ENCODE results near the gene SCN10A.

Gene SCN10A

DNA sequence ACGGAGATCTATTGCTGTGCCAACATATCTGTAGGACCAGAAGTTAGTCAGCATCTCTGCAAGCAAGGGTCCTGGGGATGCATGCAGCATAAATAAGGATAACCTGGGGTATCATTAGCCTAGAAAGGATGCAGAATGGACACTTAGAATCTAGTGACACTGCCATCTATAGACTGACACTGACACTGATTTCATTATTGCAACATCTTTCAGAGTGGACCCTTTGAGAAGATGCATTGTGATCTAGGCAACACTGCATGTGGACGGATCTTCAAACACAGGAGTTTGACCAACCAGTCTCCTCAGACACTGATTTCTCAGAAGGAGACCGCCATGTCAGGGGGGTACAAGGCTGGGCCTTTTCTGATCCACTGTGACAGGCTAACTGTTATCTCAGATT is 52.4 kb downstream of the SCN10A start:
- no peak for DNase-seq

DNA sequence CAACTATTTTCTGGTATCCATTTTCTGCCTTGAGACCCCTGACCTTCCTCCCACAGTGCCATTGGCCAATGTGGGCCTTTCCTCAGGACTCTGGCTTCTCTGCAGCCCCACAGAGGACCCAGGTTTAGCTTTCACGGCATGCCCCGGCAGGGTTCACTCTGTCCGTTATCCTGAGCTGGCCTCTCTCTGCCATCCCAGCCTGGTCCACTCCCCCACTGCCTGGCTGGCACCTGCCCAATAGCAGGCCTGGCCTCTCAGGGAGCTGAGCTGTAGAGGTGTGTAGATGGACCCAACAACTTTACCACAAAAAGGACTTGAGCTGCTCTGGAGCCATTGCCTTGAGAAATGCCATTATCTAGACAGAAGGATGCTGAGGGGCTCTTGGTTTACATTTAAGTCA is 57.5 kb downstream of the SCN10A start:
- DNase-seq: no peak

DNA sequence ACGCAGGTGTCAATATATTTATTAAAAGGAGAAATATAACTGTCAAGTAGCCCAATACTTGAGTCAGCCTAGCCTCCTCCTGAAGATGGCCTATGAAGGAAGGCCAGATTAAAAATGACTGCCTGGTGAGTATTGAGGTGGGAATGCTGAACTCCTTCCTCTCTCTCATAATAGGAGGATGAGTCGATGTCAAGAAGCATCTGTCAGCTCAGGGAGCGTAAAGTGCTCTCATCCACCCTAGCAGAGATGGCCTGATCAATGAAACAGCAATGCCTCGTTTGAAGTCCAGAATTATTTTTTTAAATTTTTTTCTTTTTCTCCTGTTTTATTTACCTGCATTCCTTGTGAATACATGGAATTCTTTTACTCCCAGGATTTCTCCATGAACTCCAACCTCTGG is 58.3 kb downstream of the SCN10A start:
- no peak for DNase-seq

GRCh38 chr3:38756892-38757291 is 59.1 kb downstream of the SCN10A start:
- DNase-seq: no peak

GRCh38 chr3:38755130-38755529 is 60.9 kb downstream of the SCN10A start:
- no peak for DNase-seq

GRCh38 chr3:38746641-38747040 is 69.4 kb downstream of the SCN10A start:
- DNase-seq: no peak

- no peak for DNase-seq
These were observed 73.0 kb downstream of the SCN10A start for GRCh38 chr3:38743043-38743442.

GRCh38 chr3:38742550-38742949 is 73.5 kb downstream of the SCN10A start:
- no peak for DNase-seq

DNA sequence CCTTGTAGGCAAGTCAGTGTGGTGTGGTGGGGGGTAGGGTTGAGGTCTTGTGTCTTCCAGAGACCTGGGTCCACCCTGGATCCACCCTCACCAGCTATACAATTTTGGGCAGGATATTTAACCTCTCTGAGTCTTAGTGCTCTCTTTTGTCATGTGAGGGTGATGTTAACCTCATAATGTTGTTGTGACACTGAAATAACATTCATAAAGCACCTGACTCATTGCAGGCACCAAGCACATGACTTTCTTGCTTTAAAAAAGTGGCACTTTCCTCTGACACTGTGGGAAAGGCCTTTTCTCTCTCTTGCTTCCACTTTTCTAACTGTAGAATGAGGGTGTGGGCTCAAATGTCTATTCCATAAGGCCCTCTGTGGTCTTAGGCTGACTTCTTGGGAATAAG is 75.5 kb downstream of the SCN10A start:
- DNase-seq: no peak

DNA sequence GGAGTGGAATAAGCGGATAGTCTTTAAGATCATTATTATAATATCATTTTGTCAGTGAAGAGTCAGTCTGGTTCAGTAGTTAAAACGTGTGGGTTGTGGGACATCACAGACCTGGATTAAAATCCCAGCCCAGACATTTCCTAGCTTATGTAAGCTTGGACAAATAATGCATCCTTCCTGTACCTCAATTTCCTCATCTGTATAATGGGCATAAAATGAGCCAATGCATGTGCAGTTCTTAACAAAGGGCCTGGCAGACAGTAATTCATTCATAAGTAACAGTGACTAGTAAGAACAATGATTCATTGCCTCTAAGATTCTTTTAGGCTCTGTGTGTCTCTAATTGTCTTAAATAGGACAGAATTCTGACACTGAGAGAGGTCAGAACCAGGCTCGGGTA is 76.1 kb downstream of the SCN10A start:
- DNase-seq: no peak

GRCh38 chr3:38739396-38739689 is 76.7 kb downstream of the SCN10A start:
- no peak for DNase-seq

GRCh38 chr3:38738630-38739395 is 77.2 kb downstream of the SCN10A start:
- DNase-seq: no peak

DNA sequence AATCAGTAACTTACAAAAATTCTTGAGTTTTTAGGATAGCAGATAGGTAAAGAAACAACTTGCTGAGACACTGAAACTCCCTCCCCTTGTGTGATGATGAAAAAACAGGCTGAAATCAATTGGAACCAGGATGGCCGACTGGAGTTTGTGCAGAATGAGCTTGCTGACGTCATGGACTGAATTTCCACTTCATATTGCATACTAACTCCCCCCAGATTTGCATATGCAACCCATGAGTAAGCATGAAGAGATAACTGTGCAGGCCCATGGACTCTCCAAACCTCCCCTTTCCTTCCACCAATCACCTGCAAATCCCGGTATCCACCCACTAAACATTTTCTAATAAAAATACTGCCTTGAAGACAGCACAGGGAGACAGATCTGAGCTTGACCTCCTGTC is 84.5 kb downstream of the SCN10A start:
- DNase-seq: no peak

DNA sequence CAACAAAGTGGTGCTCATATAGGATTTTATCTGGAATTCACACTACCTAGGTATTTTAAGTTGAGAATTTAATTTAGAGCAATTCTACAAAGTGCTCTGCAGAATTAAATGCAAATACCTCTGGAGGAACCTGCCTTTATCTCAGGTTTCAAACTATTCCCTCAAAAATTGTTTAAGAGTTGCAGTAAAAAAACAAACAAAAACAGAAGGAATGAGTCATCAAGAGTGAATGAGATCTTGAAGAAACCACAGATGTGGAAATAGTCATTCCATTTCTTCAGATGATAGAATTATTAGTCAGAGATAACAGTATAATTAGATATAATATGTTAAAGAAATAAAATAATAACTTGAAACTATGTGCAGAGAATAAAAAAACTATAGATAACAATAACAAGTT is 85.7 kb downstream of the SCN10A start:
- no peak for DNase-seq

- no peak for DNase-seq
These were observed 88.0 kb downstream of the SCN10A start for GRCh38 chr3:38728008-38728407.

GRCh38 chr3:38726751-38727150 is 89.3 kb downstream of the SCN10A start:
- no peak for DNase-seq

DNA sequence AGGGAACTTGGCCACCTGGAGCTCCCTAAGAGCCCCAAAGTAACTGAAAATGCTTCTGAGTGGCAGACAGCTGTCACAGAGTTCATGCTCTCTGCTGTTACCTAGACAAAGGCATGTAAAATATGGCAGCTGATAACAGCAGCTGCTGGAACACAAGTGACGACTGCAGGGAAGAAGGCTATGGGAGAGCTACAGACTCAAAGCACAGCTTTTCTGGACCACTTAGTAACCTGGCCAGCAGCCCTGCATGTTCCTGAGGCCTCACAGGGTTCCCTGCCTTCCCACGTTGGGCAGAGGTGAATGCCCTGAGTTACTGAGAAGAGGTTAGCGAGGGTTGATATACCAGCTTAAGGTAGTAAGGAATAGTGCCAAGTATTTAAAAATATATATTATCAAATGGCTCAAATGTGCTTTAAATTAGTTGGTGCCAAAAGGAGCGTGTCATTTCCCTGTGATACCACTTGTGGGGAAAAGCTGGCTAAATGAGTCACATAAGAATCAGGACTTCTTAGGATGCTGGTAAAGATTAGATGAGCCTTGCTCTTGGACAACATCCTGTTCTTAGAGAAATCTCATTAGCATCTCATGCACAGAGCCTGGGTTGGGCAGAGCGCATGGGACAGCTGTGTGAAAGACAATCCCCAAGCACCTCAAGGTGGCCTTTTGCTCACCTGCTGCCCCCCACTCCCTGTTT is 90.1 kb downstream of the SCN10A start:
- DNase-seq: no peak

- DNase-seq: no peak
These were observed 91.7 kb downstream of the SCN10A start for GRCh38 chr3:38724392-38724736.

DNA sequence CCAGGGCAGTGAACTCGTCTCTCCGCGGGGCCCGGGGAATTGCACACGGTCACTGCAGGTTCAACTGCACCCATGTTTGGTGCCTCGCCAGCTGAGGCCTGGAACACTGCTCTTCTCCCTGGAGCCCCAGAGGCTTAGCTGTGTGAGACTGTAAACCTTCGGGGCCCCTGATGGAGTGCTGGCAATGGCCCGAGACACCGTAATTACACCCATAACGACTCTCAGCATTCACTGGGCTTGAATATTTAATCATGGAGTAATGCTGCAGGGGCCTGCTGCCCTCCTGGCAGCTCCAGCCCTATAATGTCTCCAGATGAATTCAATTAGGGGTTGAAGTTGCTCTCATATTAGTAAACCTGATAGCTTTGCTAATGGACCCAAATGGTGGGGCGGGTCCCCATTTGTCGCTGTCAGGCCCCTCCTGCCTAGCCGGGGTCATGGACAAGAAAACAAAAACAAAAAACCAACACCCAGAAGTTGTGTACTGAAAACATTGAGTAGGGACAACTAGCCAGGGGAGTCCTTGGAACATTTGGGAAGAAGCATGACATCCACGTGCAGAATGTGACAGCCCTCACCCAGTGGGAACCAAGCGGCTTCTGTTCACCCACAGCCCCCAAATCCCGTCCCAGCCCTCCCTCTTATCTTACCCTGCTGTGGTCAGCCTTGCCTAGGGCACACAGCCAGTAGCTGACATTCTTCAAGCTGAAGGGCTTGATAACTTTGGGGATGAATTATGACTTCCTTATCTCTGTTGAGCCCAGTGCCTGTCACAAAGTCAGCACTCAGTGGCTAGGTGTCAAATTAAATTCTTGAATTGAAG is 92.2 kb downstream of the SCN10A start:
- DNase-seq: no peak

GRCh38 chr3:38722781-38723568 is 93.0 kb downstream of the SCN10A start:
- DNase-seq: no peak

DNA sequence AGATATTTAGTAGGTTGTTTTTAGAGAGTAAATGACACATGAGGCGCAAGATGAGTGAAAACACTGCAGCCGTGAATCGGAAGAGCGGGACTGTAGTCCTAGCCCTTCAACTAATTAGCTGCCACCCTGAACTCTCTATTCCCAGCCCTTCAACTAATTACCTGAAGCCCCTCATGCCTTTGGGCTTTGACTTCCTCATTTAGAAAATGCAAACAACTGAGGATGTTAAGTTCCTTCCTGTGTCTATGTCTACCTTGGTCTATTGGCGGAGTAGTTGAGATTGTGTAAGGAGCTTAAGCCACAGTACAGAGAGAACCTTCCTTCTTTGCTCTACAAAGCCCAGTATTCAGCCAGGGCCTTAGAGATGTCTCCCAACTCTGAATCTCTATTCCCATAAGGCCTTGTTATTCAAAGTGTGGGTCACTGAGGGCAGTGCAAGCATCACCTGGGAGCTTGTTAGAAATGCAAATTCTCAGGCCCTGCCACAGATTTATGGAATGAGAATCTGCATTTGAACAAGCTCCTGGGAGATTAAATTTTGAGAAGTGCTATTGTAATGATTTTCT is 94.7 kb downstream of the SCN10A start:
- no peak for DNase-seq

GRCh38 chr3:38720465-38720864 is 95.6 kb downstream of the SCN10A start:
- no peak for DNase-seq
